HEK293 (cell line): ENCODE results near the gene NAA35.

Experiments used
- PRDM2 ChIP-seq: fragments of 450-650 bp; formaldehyde crosslinking; IDR thresholded peaks from 2 replicates; pipeline ENCODE4 v1.5.1; 2016; ENCODE audit warnings: missing biosample characterization, missing genetic modification characterization, borderline replicate concordance
- RBAK ChIP-seq: fragments of 450-650 bp; formaldehyde crosslinking; IDR thresholded peaks from 2 replicates; pipeline ENCODE4 v1.5.1; 2016; ENCODE audit warnings: missing biosample characterization, missing genetic modification characterization
- REST ChIP-seq: fragments of 450-650 bp; formaldehyde crosslinking; IDR thresholded peaks from 2 replicates; pipeline ENCODE4 v1.5.1; 2016; ENCODE audit warnings: missing biosample characterization, missing genetic modification characterization
- ZBTB49 ChIP-seq: fragments of 450-650 bp; formaldehyde crosslinking; IDR thresholded peaks from 2 replicates; pipeline ENCODE4 v1.5.1; 2016; ENCODE audit warnings: missing biosample characterization, missing genetic modification characterization, low read depth
- ZNF121 ChIP-seq: fragments of 450-650 bp; formaldehyde crosslinking; IDR thresholded peaks from 2 replicates; pipeline ENCODE4 v1.5.1; 2016; ENCODE audit warnings: missing biosample characterization, missing genetic modification characterization
- ZNF530 ChIP-seq: fragments of 450-650 bp; formaldehyde crosslinking; IDR thresholded peaks from 2 replicates; pipeline ENCODE4 v1.5.1; 2016; ENCODE audit warnings: low read depth, missing biosample characterization, missing genetic modification characterization
- TF ChIP-seq, protein P1 (sequence below): fragments of 450-650 bp; formaldehyde crosslinking; IDR thresholded peaks from 2 replicates; pipeline ENCODE4 v1.5.1; 2016; ENCODE audit warnings: missing biosample characterization, missing genetic modification characterization

GRCh38 chr9:85943757-85944430 is 2.9 kb downstream of the NAA35 start:
- TF ChIP-seq, protein P1, sequence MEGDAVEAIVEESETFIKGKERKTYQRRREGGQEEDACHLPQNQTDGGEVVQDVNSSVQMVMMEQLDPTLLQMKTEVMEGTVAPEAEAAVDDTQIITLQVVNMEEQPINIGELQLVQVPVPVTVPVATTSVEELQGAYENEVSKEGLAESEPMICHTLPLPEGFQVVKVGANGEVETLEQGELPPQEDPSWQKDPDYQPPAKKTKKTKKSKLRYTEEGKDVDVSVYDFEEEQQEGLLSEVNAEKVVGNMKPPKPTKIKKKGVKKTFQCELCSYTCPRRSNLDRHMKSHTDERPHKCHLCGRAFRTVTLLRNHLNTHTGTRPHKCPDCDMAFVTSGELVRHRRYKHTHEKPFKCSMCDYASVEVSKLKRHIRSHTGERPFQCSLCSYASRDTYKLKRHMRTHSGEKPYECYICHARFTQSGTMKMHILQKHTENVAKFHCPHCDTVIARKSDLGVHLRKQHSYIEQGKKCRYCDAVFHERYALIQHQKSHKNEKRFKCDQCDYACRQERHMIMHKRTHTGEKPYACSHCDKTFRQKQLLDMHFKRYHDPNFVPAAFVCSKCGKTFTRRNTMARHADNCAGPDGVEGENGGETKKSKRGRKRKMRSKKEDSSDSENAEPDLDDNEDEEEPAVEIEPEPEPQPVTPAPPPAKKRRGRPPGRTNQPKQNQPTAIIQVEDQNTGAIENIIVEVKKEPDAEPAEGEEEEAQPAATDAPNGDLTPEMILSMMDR (tag by site-specific recombination): no peak
- TF ChIP-seq ZBTB49 (tag by site-specific recombination) (no peak), PRDM2 (no peak), REST (no peak), RBAK (no peak), ZNF121 (tag by site-specific recombination) (no peak), ZNF530 (tag by site-specific recombination) (no peak)
